Calu3 (cell line): ENCODE measurements around the gene SH3BP5. TPM values are rescaled to one million over a fixed set of nuclear protein-coding genes. Genes with fewer than 3 reads are reported as not detected.

Experiments
- BruUV-seq: library from RNA; stranded (reverse); fragments of 400-500 nt; replicated peaks from 2 replicates; lab custom pipeline; 2021; lab: Mats Ljungman, UMichigan
- CTCF ChIA-PET: fragments of 300-600 bp; sonication (Branson Sonifier 250); formaldehyde crosslinking; loops from one replicate; lab custom pipeline; 2022; ENCODE audit warnings: antibody characterized with exemption; lab: Charles Lee
- DNase-seq: peaks from one replicate; pipeline ENCODE4 v3.0.0; 2022
- H3K27ac Mint-ChIP-seq: one replicate; pipeline ENCODE4 v1.8.0; 2022; ENCODE audit warnings: mixed read lengths; ENCODE audit not compliant: unreplicated experiment
- H3K27me3 Mint-ChIP-seq: one replicate; pipeline ENCODE4 v1.8.0; 2022; ENCODE audit warnings: mixed read lengths; ENCODE audit not compliant: unreplicated experiment
- H3K36me3 Mint-ChIP-seq: one replicate; pipeline ENCODE4 v1.8.0; 2022; ENCODE audit warnings: mild to moderate bottlenecking, moderate library complexity, mixed read lengths; ENCODE audit not compliant: insufficient read depth, unreplicated experiment
- H3K4me1 Mint-ChIP-seq: one replicate; pipeline ENCODE4 v1.8.0; 2022; ENCODE audit warnings: mild to moderate bottlenecking, low read depth, mixed read lengths; ENCODE audit not compliant: unreplicated experiment
- H3K4me3 Mint-ChIP-seq: one replicate; pipeline ENCODE4 v1.8.0; 2022; ENCODE audit warnings: mild to moderate bottlenecking, low read depth, moderate library complexity, mixed read lengths; ENCODE audit not compliant: unreplicated experiment
- H3K9me3 Mint-ChIP-seq: one replicate; pipeline ENCODE4 v1.8.0; 2022; ENCODE audit warnings: low read depth, mixed read lengths; ENCODE audit not compliant: unreplicated experiment
- CTCF ChIP-seq: fragments of 200-600 bp; IDR thresholded peaks from one replicate; pipeline ENCODE4 v1.8.0; 2022; ENCODE audit warnings: antibody characterized with exemption; ENCODE audit not compliant: unreplicated experiment
- intact Hi-C: fragments of 100-400 bp; cut with micrococcal nuclease; formaldehyde crosslinking; loops from one replicate; pipeline ENCODE4 v1.10.0; 2022; ENCODE audit not compliant: unreplicated experiment
- total RNA-seq: library from RNA; stranded (reverse); gene quantifications from 2 replicates; pipeline ENCODE4 v1.2.3, GENCODE V29; 2022

Gene SH3BP5
- total RNA-seq, 1 experiment from 2014 or later, result 4.0 TPM

GRCh38 chr3:15331072-15331605 lies 1.2 kb downstream of the SH3BP5 start:
- no peaks in the 10 kb centered on the region for H3K27me3 Mint-ChIP-seq
- BruUV-seq, result TSS peak; percentile 23
- CTCF ChIA-PET, result interaction anchor here (0.6 kb wide), 1 partner anchor 32 kb away, joined by 7 read pairs; no protein-coding TSS in a partner anchor
- intact Hi-C loops, result no loop called here
- H3K4me3 Mint-ChIP-seq, result peak overlapping the region; percentile 90
- H3K9me3 Mint-ChIP-seq, result no peaks in the 10 kb centered on the region
- no peak for DNase-seq
- H3K4me1 Mint-ChIP-seq, result peaks cover 8% of the 10 kb centered on the region
- H3K27ac Mint-ChIP-seq, result no peak overlapping the region
- TF ChIP-seq CTCF, result no peak
- peaks cover 14% of the 10 kb centered on the region for H3K36me3 Mint-ChIP-seq

GRCh38 chr3:15330031-15330596 lies 2.3 kb downstream of the SH3BP5 start:
- DNase-seq, result no peak
- Mint-ChIP-seq H3K4me1 (peaks cover 8% of the 10 kb centered on the region), H3K9me3 (no peaks in the 10 kb centered on the region), H3K27me3 (no peaks in the 10 kb centered on the region), H3K4me3 (no peak overlapping the region), H3K36me3 (peaks cover 14% of the 10 kb centered on the region), H3K27ac (no peak overlapping the region)
- CTCF ChIA-PET, result interaction anchor here (0.6 kb wide), 1 partner anchor 14 kb away, joined by 3 read pairs; no protein-coding TSS in a partner anchor
- intact Hi-C loops, result no loop called here
- no peak for TF ChIP-seq CTCF
- no TSS peak for BruUV-seq

GRCh38 chr3:15329046-15330005 lies 3.1 kb downstream of the SH3BP5 start:
- CTCF ChIA-PET, result no interaction called here
- no peak for TF ChIP-seq CTCF
- no TSS peak for BruUV-seq
- peaks cover 14% of the 10 kb centered on the region for H3K36me3 Mint-ChIP-seq
- H3K27me3 Mint-ChIP-seq, result no peaks in the 10 kb centered on the region
- intact Hi-C loops, result no loop called here
- no peak overlapping the region for H3K4me3 Mint-ChIP-seq
- no peak overlapping the region for H3K27ac Mint-ChIP-seq
- H3K4me1 Mint-ChIP-seq, result peaks cover 8% of the 10 kb centered on the region
- H3K9me3 Mint-ChIP-seq, result no peaks in the 10 kb centered on the region
- DNase-seq, result no peak

- no peak for DNase-seq
- H3K4me1 Mint-ChIP-seq, result peaks cover 8% of the 10 kb centered on the region
- BruUV-seq, result no TSS peak
- no peaks in the 10 kb centered on the region for H3K27me3 Mint-ChIP-seq
- CTCF ChIA-PET, result interaction anchor here (0.6 kb wide), 1 partner anchor 346 kb away, joined by 5 read pairs; no protein-coding TSS in a partner anchor
- no peak for TF ChIP-seq CTCF
- no peak overlapping the region for H3K27ac Mint-ChIP-seq
- peaks cover 14% of the 10 kb centered on the region for H3K36me3 Mint-ChIP-seq
- no peaks in the 10 kb centered on the region for H3K9me3 Mint-ChIP-seq
- no peak overlapping the region for H3K4me3 Mint-ChIP-seq
- intact Hi-C loops, result no loop called here
These were observed 4.4 kb downstream of the SH3BP5 start for GRCh38 chr3:15327941-15328340.
